CD4-positive, alpha-beta T cell treated with Interleukin-15 for 4 hours (primary cell): ENCODE results near the gene DDAH1.

Experiments
- DNase-seq: peaks from one replicate; pipeline ENCODE4 v3.0.0-alpha.2; 2020; ENCODE audit warnings: low spot score

DDAH1 gene

GRCh38 chr1:85328713-85329397, 136.1 kb downstream of the DDAH1 start:
- no peak for DNase-seq

GRCh38 chr1:85327759-85328158, 137.2 kb downstream of the DDAH1 start:
- DNase-seq: no peak

GRCh38 chr1:85326851-85327250, 138.1 kb downstream of the DDAH1 start:
- no peak for DNase-seq

GRCh38 chr1:85326336-85326735, 138.6 kb downstream of the DDAH1 start:
- no peak for DNase-seq

GRCh38 chr1:85325920-85326319, 139.0 kb downstream of the DDAH1 start:
- no peak for DNase-seq

GRCh38 chr1:85323770-85324169, 141.2 kb downstream of the DDAH1 start:
- DNase-seq: no peak

- no peak for DNase-seq
Measured at GRCh38 chr1:85322655-85323054, 142.3 kb downstream of the DDAH1 start.

- no peak for DNase-seq
Measured at GRCh38 chr1:85321237-85321964, 143.6 kb downstream of the DDAH1 start.

- no peak for DNase-seq
Measured at GRCh38 chr1:85320371-85321131, 144.4 kb downstream of the DDAH1 start.

GRCh38 chr1:85319931-85320330, 145.0 kb downstream of the DDAH1 start:
- no peak for DNase-seq

GRCh38 chr1:85319491-85319890, 145.5 kb downstream of the DDAH1 start:
- DNase-seq: no peak

- no peak for DNase-seq
Measured at GRCh38 chr1:85318217-85318616, 146.7 kb downstream of the DDAH1 start.

- no peak for DNase-seq
Measured at GRCh38 chr1:85317560-85317959, 147.4 kb downstream of the DDAH1 start.

- no peak for DNase-seq
Measured at GRCh38 chr1:85316321-85316720, 148.6 kb downstream of the DDAH1 start.

GRCh38 chr1:85315789-85316188, 149.2 kb downstream of the DDAH1 start:
- no peak for DNase-seq

GRCh38 chr1:85314726-85315125, 150.2 kb downstream of the DDAH1 start:
- no peak for DNase-seq

GRCh38 chr1:85313888-85314696, 150.9 kb downstream of the DDAH1 start:
- no peak for DNase-seq

GRCh38 chr1:85311818-85312217, 153.1 kb downstream of the DDAH1 start:
- DNase-seq: no peak

GRCh38 chr1:85308833-85309350, 156.1 kb downstream of the DDAH1 start:
- DNase-seq: no peak

- DNase-seq: peak; percentile 40
Measured at GRCh38 chr1:85307987-85308832, 156.7 kb downstream of the DDAH1 start.

GRCh38 chr1:85306236-85306635, 158.7 kb downstream of the DDAH1 start:
- no peak for DNase-seq
